ENCODE results near the gene FASTK. TPM values are rescaled to one million over a fixed set of nuclear protein-coding genes. Genes with fewer than 3 reads are reported as not detected.

Gene FASTK
- polyA plus RNA-seq, 1 experiment = 89.9 TPM

GRCh38 chr7:151069841-151070573 lies 10.6 kb downstream of the FASTK start:
- POLR2A ChIA-PET = no interaction called here

GRCh38 chr7:151068069-151068773 lies 12.4 kb downstream of the FASTK start:
- TF ChIP-seq CTCF (IDR thresholded peaks at IDR 0.05; ENCODE audit: insufficient read depth, low read depth, low read length) = no peak
- H3K4me3 ChIP-seq (ENCODE audit: low read depth, low read length) = no peak overlapping the region
- DNase-seq (ENCODE audit: low read depth) = no peak
- H3K36me3 ChIP-seq (ENCODE audit: control insufficient read depth, insufficient read depth, low read length) = peaks cover 57% of the 10 kb centered on the region
- no peaks in the 10 kb centered on the region for H3K27me3 ChIP-seq (ENCODE audit: control insufficient read depth, insufficient read depth, low read length)
- ChIA-PET CTCF (interaction anchor here (0.6 to 1.4 kb wide), 6 partner anchors 9 to 56 kb away, joined by 3 to 4 read pairs (median 4); no protein-coding TSS in a partner anchor), POLR2A (no interaction called here)

More at GRCh38 chr7:151069841-151070573, 10.6 kb downstream of the FASTK start:
- DNase-seq (ENCODE audit: low read depth) = no peak
- peaks cover 60% of the 10 kb centered on the region for H3K36me3 ChIP-seq (ENCODE audit: control insufficient read depth, insufficient read depth, low read length)
- TF ChIP-seq CTCF (IDR thresholded peaks at IDR 0.05; ENCODE audit: insufficient read depth, low read depth, low read length) = no peak
- no peak overlapping the region for H3K4me3 ChIP-seq (ENCODE audit: low read depth, low read length)
- no peaks in the 10 kb centered on the region for H3K27me3 ChIP-seq (ENCODE audit: control insufficient read depth, insufficient read depth, low read length)
- CTCF ChIA-PET = no interaction called here

GRCh38 chr7:151066273-151066974 lies 14.2 kb downstream of the FASTK start:
- ChIA-PET POLR2A (no interaction called here), CTCF (interaction anchor here (0.9 kb wide), 1 partner anchor 18 kb away, joined by 4 read pairs; no protein-coding TSS in a partner anchor)
- no peak for TF ChIP-seq CTCF (IDR thresholded peaks at IDR 0.05; ENCODE audit: insufficient read depth, low read depth, low read length)
- Histone ChIP-seq H3K27me3 (ENCODE audit: control insufficient read depth, insufficient read depth, low read length) (no peaks in the 10 kb centered on the region), H3K36me3 (ENCODE audit: control insufficient read depth, insufficient read depth, low read length) (peaks cover 51% of the 10 kb centered on the region), H3K4me3 (ENCODE audit: low read depth, low read length) (no peak overlapping the region)
- no peak for DNase-seq (ENCODE audit: low read depth)

- H3K27me3 ChIP-seq (ENCODE audit: control insufficient read depth, insufficient read depth, low read length) = no peaks in the 10 kb centered on the region
- no peak for TF ChIP-seq CTCF (IDR thresholded peaks at IDR 0.05; ENCODE audit: insufficient read depth, low read depth, low read length)
- H3K4me3 ChIP-seq (ENCODE audit: low read depth, low read length) = no peak overlapping the region
- POLR2A ChIA-PET = no interaction called here
- CTCF ChIA-PET = interaction anchor here (0.9 kb wide), 1 partner anchor 19 kb away, joined by 4 read pairs; no protein-coding TSS in a partner anchor
- H3K36me3 ChIP-seq (ENCODE audit: control insufficient read depth, insufficient read depth, low read length) = peaks cover 43% of the 10 kb centered on the region
- no peak for DNase-seq (ENCODE audit: low read depth)
Measured at GRCh38 chr7:151065516-151065915, 15.1 kb downstream of the FASTK start.

- DNase-seq (ENCODE audit: low read depth) = no peak
- Histone ChIP-seq H3K4me3 (ENCODE audit: low read depth, low read length) (no peak overlapping the region), H3K36me3 (ENCODE audit: control insufficient read depth, insufficient read depth, low read length) (peaks cover 38% of the 10 kb centered on the region), H3K27me3 (ENCODE audit: control insufficient read depth, insufficient read depth, low read length) (no peaks in the 10 kb centered on the region)
- POLR2A ChIA-PET = no interaction called here
- CTCF ChIA-PET = no interaction called here
- no peak for TF ChIP-seq CTCF (IDR thresholded peaks at IDR 0.05; ENCODE audit: insufficient read depth, low read depth, low read length)
Measured at GRCh38 chr7:151064993-151065392, 15.6 kb downstream of the FASTK start.
